Activated T-helper 1 cell treated with anti-CD3 and anti-CD28 coated beads, Interleukin-12 subunit alpha, Interleukin-12 subunit beta, Interleukin-2, Interleukin-4 antibody, amounts not matched to agents 30 ng/mL and 10 ng/mL and 1 ng/mL, durations not matched to agents 14 hours and 24 hours and 36 hours (primary cell): Measurements from ENCODE around the gene UBA7. TPM values are rescaled to one million over a fixed set of nuclear protein-coding genes. Genes with fewer than 3 reads are reported as not detected.
"Not testable (repeated sequence)": the region's sequence is repeated elsewhere in the genome, so short reads cannot be mapped to it uniquely, and the experiment has no call there.

ENCODE experiments used
- DNase-seq: peaks from one replicate; pipeline ENCODE4 v3.0.0; 2021; ENCODE audit warnings: low spot score
- H3K27ac Mint-ChIP-seq: one replicate; pipeline ENCODE4 v1.8.0; 2021; ENCODE audit warnings: mild to moderate bottlenecking, mixed read lengths
- H3K27me3 Mint-ChIP-seq: one replicate; pipeline ENCODE4 v1.8.0; 2022; ENCODE audit warnings: mild to moderate bottlenecking, moderate library complexity, mixed read lengths; ENCODE audit not compliant: insufficient read depth
- H3K36me3 Mint-ChIP-seq: one replicate; pipeline ENCODE4 v1.8.0; 2021; ENCODE audit warnings: low read depth, mixed read lengths
- H3K4me1 Mint-ChIP-seq: one replicate; pipeline ENCODE4 v1.8.0; 2021; ENCODE audit warnings: low read depth, mixed read lengths
- H3K4me3 Mint-ChIP-seq: one replicate; pipeline ENCODE4 v1.8.0; 2021; ENCODE audit warnings: mild to moderate bottlenecking, moderate library complexity, mixed read lengths
- H3K9me3 Mint-ChIP-seq: one replicate; pipeline ENCODE4 v1.8.0; 2021; ENCODE audit warnings: mixed read lengths
- intact Hi-C: fragments of 100-400 bp; cut with micrococcal nuclease; formaldehyde crosslinking; loops from one replicate; pipeline ENCODE4 v1.15.1; 2024
- total RNA-seq: library from RNA; stranded (reverse); gene quantifications from 2 replicates; pipeline ENCODE4 v1.2.3, GENCODE V29; 2022

The UBA7 gene
- total RNA-seq, 1 donor from 2014 or later, result 97.5 TPM

- H3K4me1 Mint-ChIP-seq, result peaks cover 26% of the 10 kb centered on the region
- no peaks in the 10 kb centered on the region for H3K9me3 Mint-ChIP-seq
- DNase-seq, result no peak
- peak overlapping the region; percentile 92 for H3K4me3 Mint-ChIP-seq
- intact Hi-C loops, result loop anchor here (5.0 to 10.0 kb wide), 2 partner anchors 115 to 663 kb away; partner anchors contain the start of genes MST1R and USP19
- H3K36me3 Mint-ChIP-seq, result peaks cover 10% of the 10 kb centered on the region
- H3K27me3 Mint-ChIP-seq, result peaks cover 8% of the 10 kb centered on the region
- H3K27ac Mint-ChIP-seq, result no peak overlapping the region
These were observed 26.2 kb downstream of the UBA7 start for GRCh38 chr3:49787536-49787935.

- Mint-ChIP-seq H3K9me3 (no peaks in the 10 kb centered on the region), H3K36me3 (peaks cover 10% of the 10 kb centered on the region), H3K27ac (peak overlapping the region; percentile 94), H3K4me1 (peaks cover 26% of the 10 kb centered on the region), H3K27me3 (peaks cover 8% of the 10 kb centered on the region), H3K4me3 (peak overlapping the region; percentile 92)
- DNase-seq, result no peak
- intact Hi-C loops, result loop anchor here (5.0 to 10.0 kb wide), 2 partner anchors 115 to 662 kb away; partner anchors contain the start of genes MST1R and USP19
These were observed 26.6 kb downstream of the UBA7 start for GRCh38 chr3:49787182-49787464.

- peaks cover 8% of the 10 kb centered on the region for H3K27me3 Mint-ChIP-seq
- peak; percentile 100 for DNase-seq
- H3K36me3 Mint-ChIP-seq, result peaks cover 10% of the 10 kb centered on the region
- intact Hi-C loops, result loop anchor here (1.0 to 10.0 kb wide), 11 partner anchors 16 to 662 kb away; partner anchors contain the start of genes MON1A, MST1R, RBM5 and RBM6
- H3K27ac Mint-ChIP-seq, result peak within 1 kb of the TSS; percentile 94
- peaks cover 26% of the 10 kb centered on the region for H3K4me1 Mint-ChIP-seq
- H3K9me3 Mint-ChIP-seq, result no peaks in the 10 kb centered on the region
- peak within 1 kb of the TSS; percentile 92 for H3K4me3 Mint-ChIP-seq
These were observed 27.2 kb downstream of the UBA7 start, which contains the start of gene IP6K1 for GRCh38 chr3:49786357-49787181. Gene IP6K1, minus strand, starts transcription at chr3:49786542. Its CDS starts 38,502 bp downstream, at chr3:49748040.

- Mint-ChIP-seq H3K9me3 (no peaks in the 10 kb centered on the region), H3K27me3 (peaks cover 4% of the 10 kb centered on the region), H3K36me3 (peaks cover 17% of the 10 kb centered on the region), H3K27ac (peak overlapping the region; percentile 91), H3K4me3 (peak overlapping the region; percentile 92), H3K4me1 (peaks cover 28% of the 10 kb centered on the region)
- peak; percentile 17 for DNase-seq
- intact Hi-C loops, result loop anchor here (1.0 to 10.0 kb wide), 11 partner anchors 17 to 661 kb away; partner anchors contain the start of genes MON1A, MST1R, RBM5 and RBM6
These were observed 28.0 kb downstream of the UBA7 start for GRCh38 chr3:49785565-49786356.

GRCh38 chr3:49782277-49782676, 31.5 kb downstream of the UBA7 start:
- H3K4me1 Mint-ChIP-seq, result peaks cover 40% of the 10 kb centered on the region
- intact Hi-C loops, result loop anchor here (10.0 kb wide), 1 partner anchor 657 kb away; the partner anchor contains the start of gene USP19
- not testable (repeated sequence) for H3K4me3 Mint-ChIP-seq, H3K9me3 Mint-ChIP-seq, DNase-seq, H3K27me3 Mint-ChIP-seq, H3K27ac Mint-ChIP-seq
- peaks cover 26% of the 10 kb centered on the region for H3K36me3 Mint-ChIP-seq

- no peak overlapping the region for H3K4me3 Mint-ChIP-seq
- H3K4me1 Mint-ChIP-seq, result peaks cover 33% of the 10 kb centered on the region
- intact Hi-C loops, result loop anchor here (10.0 kb wide), 1 partner anchor 657 kb away; the partner anchor contains the start of gene USP19
- no peaks in the 10 kb centered on the region for H3K9me3 Mint-ChIP-seq
- no peak overlapping the region for H3K27ac Mint-ChIP-seq
- no peaks in the 10 kb centered on the region for H3K27me3 Mint-ChIP-seq
- peaks cover 26% of the 10 kb centered on the region for H3K36me3 Mint-ChIP-seq
- DNase-seq, result no peak
These were observed 32.1 kb downstream of the UBA7 start for GRCh38 chr3:49781415-49782199.

- Mint-ChIP-seq H3K36me3 (peaks cover 26% of the 10 kb centered on the region), H3K4me1 (peaks cover 31% of the 10 kb centered on the region)
- DNase-seq, H3K9me3 Mint-ChIP-seq, H3K27ac Mint-ChIP-seq, H3K4me3 Mint-ChIP-seq, H3K27me3 Mint-ChIP-seq: not testable (repeated sequence)
- intact Hi-C loops, result loop anchor here (10.0 kb wide), 1 partner anchor 656 kb away; the partner anchor contains the start of gene USP19
These were observed 32.8 kb downstream of the UBA7 start for GRCh38 chr3:49780975-49781365.

GRCh38 chr3:49780080-49780974, 33.4 kb downstream of the UBA7 start:
- H3K36me3 Mint-ChIP-seq, result peaks cover 22% of the 10 kb centered on the region
- no peak overlapping the region for H3K4me3 Mint-ChIP-seq
- intact Hi-C loops, result loop anchor here (10.0 kb wide), 1 partner anchor 656 kb away; the partner anchor contains the start of gene USP19

GRCh38 chr3:49779358-49780079, 34.2 kb downstream of the UBA7 start:
- Mint-ChIP-seq H3K27ac (no peak overlapping the region), H3K27me3 (no peaks in the 10 kb centered on the region), H3K9me3 (no peaks in the 10 kb centered on the region), H3K4me1 (peaks cover 20% of the 10 kb centered on the region), H3K4me3 (no peak overlapping the region), H3K36me3 (peaks cover 20% of the 10 kb centered on the region)
- intact Hi-C loops, result loop anchor here (10.0 kb wide), 1 partner anchor 655 kb away; the partner anchor contains the start of gene USP19
- no peak for DNase-seq

More at GRCh38 chr3:49780080-49780974, 33.4 kb downstream of the UBA7 start:
- Mint-ChIP-seq H3K27ac (no peak overlapping the region), H3K9me3 (no peaks in the 10 kb centered on the region), H3K4me1 (peaks cover 27% of the 10 kb centered on the region), H3K27me3 (no peaks in the 10 kb centered on the region)
- no peak for DNase-seq

- H3K27ac Mint-ChIP-seq, DNase-seq, H3K4me3 Mint-ChIP-seq, H3K9me3 Mint-ChIP-seq, intact Hi-C loops, H3K27me3 Mint-ChIP-seq: not testable (repeated sequence)
- Mint-ChIP-seq H3K36me3 (peaks cover 12% of the 10 kb centered on the region), H3K4me1 (peaks cover 20% of the 10 kb centered on the region)
These were observed 37.7 kb downstream of the UBA7 start for GRCh38 chr3:49776101-49776500.

- Mint-ChIP-seq H3K4me3 (no peak overlapping the region), H3K27ac (no peak overlapping the region), H3K9me3 (no peaks in the 10 kb centered on the region), H3K4me1 (peaks cover 16% of the 10 kb centered on the region), H3K27me3 (no peaks in the 10 kb centered on the region), H3K36me3 (peaks cover 8% of the 10 kb centered on the region)
- DNase-seq, result no peak
- intact Hi-C loops, result no loop called here
These were observed 38.2 kb downstream of the UBA7 start for GRCh38 chr3:49775538-49775937.
